Measurements from ENCODE around the gene OVAAL. TPM values are rescaled to one million over a fixed set of nuclear protein-coding genes. Genes with fewer than 3 reads are reported as not detected.
A peak's percentile ranks its signal among the peaks of the same experiment; 100 is the strongest.

Gene OVAAL
- total and polyA plus RNA-seq, 2 donors (not counting 3 experiments of a cell fraction or from before 2014, with no cell fraction given) = 0.04 TPM; not detected in 1

DNA sequence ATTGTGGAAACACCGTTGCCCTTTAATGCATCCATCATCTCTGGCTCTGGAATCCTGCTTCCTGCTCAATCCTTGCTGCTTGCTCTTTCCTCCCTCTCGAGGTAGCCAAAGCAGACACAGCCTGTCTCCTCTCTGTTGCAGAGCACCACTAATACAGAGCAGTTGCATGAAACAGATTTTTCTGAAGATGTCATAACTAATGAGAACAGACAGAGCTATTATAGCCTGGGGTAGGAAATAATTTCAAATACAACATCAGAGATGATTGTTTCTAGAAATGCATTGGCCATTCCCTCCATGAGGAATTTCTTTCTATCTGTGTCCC lies 33.1 kb upstream of the OVAAL start:
- H3K27ac ChIP-seq (ENCODE audit: insufficient read depth, low read depth, low read length) = no peak overlapping the region

More for the DNA sequence above, 33.1 kb upstream of the OVAAL start:
- CTCF ChIA-PET = interaction anchor here (1.8 to 14.3 kb wide), 2 partner anchors 10 to 337 kb away, joined by 13 to 247 read pairs; no protein-coding TSS in a partner anchor
- Histone ChIP-seq H3K79me2 (ENCODE audit: control insufficient read depth, insufficient read depth, low read length) (no peaks in the 10 kb centered on the region), H3K27me3 (ENCODE audit: control insufficient read depth in 2 of 2, insufficient read depth in 2 of 2, low read length in 2 of 2) (no peaks in the 10 kb centered on the region), H3K4me1 (ENCODE audit: control insufficient read depth, extremely low read depth, insufficient read depth, low read length) (peaks cover 30% of the 10 kb centered on the region), H2AFZ (ENCODE audit: low read depth, low read length) (peak overlapping the region; percentile 50), H4K20me1 (replicated peaks; ENCODE audit: control insufficient read depth, extremely low read depth, insufficient read depth, low read length) (no peaks in the 10 kb centered on the region), H3K4me2 (ENCODE audit: insufficient read depth, low read length) (no peak overlapping the region), H3K9ac (replicated peaks; ENCODE audit: extremely low read depth, insufficient read depth, low read length) (no peak overlapping the region), H3K9me1 (replicated peaks; ENCODE audit: control insufficient read depth, extremely low read depth, insufficient read depth, low read length) (no peaks in the 10 kb centered on the region), H3K9me3 (replicated peaks; ENCODE audit: control insufficient read depth, insufficient read depth, low read length) (no peaks in the 10 kb centered on the region), H3K36me3 (ENCODE audit: control insufficient read depth in 2 of 2, extremely low read depth in 1 of 2, insufficient read depth in 2 of 2, low read length in 2 of 2) (no peaks in the 10 kb centered on the region), H3K4me3 (replicated peaks in 1 of 3; ENCODE audit: insufficient read depth in 1 of 3, low read depth in 1 of 3, low read length in 3 of 3) (no peak overlapping the region)
- FAIRE-seq = no peak
- BruUV-seq (replicated peaks) = no TSS peak
- intact Hi-C loops (cut with micrococcal nuclease) (no loop called here), dilution Hi-C loops (cut with MboI; ENCODE audit: extremely low pct_ligation_motif_present, low sequenced_read_pairs) (no loop called here)
- POLR2A ChIA-PET = no interaction called here
- TF ChIP-seq, protein P1, sequence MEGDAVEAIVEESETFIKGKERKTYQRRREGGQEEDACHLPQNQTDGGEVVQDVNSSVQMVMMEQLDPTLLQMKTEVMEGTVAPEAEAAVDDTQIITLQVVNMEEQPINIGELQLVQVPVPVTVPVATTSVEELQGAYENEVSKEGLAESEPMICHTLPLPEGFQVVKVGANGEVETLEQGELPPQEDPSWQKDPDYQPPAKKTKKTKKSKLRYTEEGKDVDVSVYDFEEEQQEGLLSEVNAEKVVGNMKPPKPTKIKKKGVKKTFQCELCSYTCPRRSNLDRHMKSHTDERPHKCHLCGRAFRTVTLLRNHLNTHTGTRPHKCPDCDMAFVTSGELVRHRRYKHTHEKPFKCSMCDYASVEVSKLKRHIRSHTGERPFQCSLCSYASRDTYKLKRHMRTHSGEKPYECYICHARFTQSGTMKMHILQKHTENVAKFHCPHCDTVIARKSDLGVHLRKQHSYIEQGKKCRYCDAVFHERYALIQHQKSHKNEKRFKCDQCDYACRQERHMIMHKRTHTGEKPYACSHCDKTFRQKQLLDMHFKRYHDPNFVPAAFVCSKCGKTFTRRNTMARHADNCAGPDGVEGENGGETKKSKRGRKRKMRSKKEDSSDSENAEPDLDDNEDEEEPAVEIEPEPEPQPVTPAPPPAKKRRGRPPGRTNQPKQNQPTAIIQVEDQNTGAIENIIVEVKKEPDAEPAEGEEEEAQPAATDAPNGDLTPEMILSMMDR (IDR thresholded peaks at IDR 0.05; ENCODE audit: extremely low read depth in 1 of 2, insufficient read depth in 1 of 2, low read depth in 1 of 2, low read length in 2 of 2) = no peak
- TF ChIP-seq GATA2 (IDR thresholded peaks at IDR 0.05; ENCODE audit: insufficient read depth, insufficient read length, low read depth, low read length) (no peak), JUN (IDR thresholded peaks at IDR 0.05; ENCODE audit: borderline replicate concordance, insufficient read depth, insufficient read length, low read depth) (no peak), FOS (IDR thresholded peaks at IDR 0.05; ENCODE audit: borderline replicate concordance, insufficient read depth, low read length) (no peak), POLR2AphosphoS5 (IDR thresholded peaks at IDR 0.05; ENCODE audit: insufficient read depth, low read depth, low read length) (no peak), EZH2 (IDR thresholded peaks at IDR 0.05; ENCODE audit: borderline replicate concordance, low read depth, low read length, severe bottlenecking) (no peak), POLR2A (IDR thresholded peaks at IDR 0.05; ENCODE audit: low read depth, low read length) (no peak), MYC (IDR thresholded peaks at IDR 0.05; ENCODE audit: low read depth, low read length) (no peak)
- TF ChIP-seq, protein P2, sequence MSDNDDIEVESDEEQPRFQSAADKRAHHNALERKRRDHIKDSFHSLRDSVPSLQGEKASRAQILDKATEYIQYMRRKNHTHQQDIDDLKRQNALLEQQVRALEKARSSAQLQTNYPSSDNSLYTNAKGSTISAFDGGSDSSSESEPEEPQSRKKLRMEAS (IDR thresholded peaks at IDR 0.05; ENCODE audit: insufficient read depth, insufficient read length) = no peak
- DNase-seq (ENCODE audit: low read depth, low spot score) = no peak
